ENCODE data around the gene TRPM1.

DNA sequence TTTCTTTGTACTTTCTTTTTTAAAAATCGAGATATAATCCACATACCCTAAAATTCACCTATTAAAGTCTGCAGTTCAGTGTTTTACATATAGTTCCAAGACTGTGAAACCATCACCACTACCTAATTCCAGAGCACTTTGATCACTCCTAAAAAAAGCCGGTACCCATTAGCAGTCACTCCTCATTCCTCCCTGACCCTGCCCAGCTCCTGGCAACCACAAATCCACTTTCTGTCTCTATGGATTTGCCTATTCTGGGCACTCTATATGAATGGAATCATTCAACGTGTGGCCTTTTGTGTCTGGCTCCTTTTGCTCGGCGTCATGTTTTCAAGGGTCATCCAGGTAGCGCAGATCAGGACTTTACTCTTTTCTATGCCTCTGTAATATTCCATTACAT lies 17.3 kb downstream of the TRPM1 start:
- TF ChIP-seq, protein P1, sequence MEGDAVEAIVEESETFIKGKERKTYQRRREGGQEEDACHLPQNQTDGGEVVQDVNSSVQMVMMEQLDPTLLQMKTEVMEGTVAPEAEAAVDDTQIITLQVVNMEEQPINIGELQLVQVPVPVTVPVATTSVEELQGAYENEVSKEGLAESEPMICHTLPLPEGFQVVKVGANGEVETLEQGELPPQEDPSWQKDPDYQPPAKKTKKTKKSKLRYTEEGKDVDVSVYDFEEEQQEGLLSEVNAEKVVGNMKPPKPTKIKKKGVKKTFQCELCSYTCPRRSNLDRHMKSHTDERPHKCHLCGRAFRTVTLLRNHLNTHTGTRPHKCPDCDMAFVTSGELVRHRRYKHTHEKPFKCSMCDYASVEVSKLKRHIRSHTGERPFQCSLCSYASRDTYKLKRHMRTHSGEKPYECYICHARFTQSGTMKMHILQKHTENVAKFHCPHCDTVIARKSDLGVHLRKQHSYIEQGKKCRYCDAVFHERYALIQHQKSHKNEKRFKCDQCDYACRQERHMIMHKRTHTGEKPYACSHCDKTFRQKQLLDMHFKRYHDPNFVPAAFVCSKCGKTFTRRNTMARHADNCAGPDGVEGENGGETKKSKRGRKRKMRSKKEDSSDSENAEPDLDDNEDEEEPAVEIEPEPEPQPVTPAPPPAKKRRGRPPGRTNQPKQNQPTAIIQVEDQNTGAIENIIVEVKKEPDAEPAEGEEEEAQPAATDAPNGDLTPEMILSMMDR (IDR thresholded peaks at IDR 0.05): no peak
- TF ChIP-seq POLR2A (IDR thresholded peaks at IDR 0.05): no peak
